AG09319 (cell line): Measurements from ENCODE around the gene SPEG.
"Not testable (repeated sequence)": the region's sequence is repeated elsewhere in the genome, so short reads cannot be mapped to it uniquely, and the experiment has no call there.

ENCODE experiments used
- DNase-seq: peaks from one replicate; pipeline ENCODE4 v3.0.0-alpha.2; 2010; ENCODE audit warnings: low read depth; ENCODE audit errors: extremely low read depth
- CTCF ChIP-seq: IDR thresholded peaks from 2 replicates; pipeline ENCODE4 v1.5.1; 2011; ENCODE audit warnings: low read depth, mild to moderate bottlenecking, inconsistent platforms, low read length, moderate library complexity

The SPEG gene

GRCh38 chr2:219388907-219389156 lies 45.8 kb upstream of the SPEG start:
- TF ChIP-seq CTCF, result no peak

GRCh38 chr2:219392754-219393153 lies 41.9 kb upstream of the SPEG start:
- TF ChIP-seq CTCF, result no peak
- no peak for DNase-seq

More at GRCh38 chr2:219388907-219389156, 45.8 kb upstream of the SPEG start:
- no peak for DNase-seq

GRCh38 chr2:219395056-219395455 lies 39.6 kb upstream of the SPEG start:
- DNase-seq, result not testable (repeated sequence)

- no peak for DNase-seq
- no peak for TF ChIP-seq CTCF
Measured at GRCh38 chr2:219395609-219396008, 39.0 kb upstream of the SPEG start.

- TF ChIP-seq CTCF, result no peak
- DNase-seq, result no peak
Measured at GRCh38 chr2:219396863-219397457, 37.7 kb upstream of the SPEG start.

GRCh38 chr2:219398721-219399363 lies 35.8 kb upstream of the SPEG start:
- no peak for DNase-seq
- no peak for TF ChIP-seq CTCF

- TF ChIP-seq CTCF, result no peak
- DNase-seq, result no peak
Measured at GRCh38 chr2:219399716-219400478, 34.7 kb upstream of the SPEG start.
